Ovary (tissue), 3 donors: ENCODE results near the gene RBBP8.

ENCODE experiments used
- CTCF ChIP-seq, 3 donors: fragments of 450-650 bp in 2 of 3; fragments of 200-600 bp in 1 of 3; IDR thresholded peaks; one replicate each; pipeline versions ENCODE4 v1.5.1 to v1.8.0; 2016 to 2022; ENCODE audit warnings: antibody characterized with exemption in 3 of 3, mild to moderate bottlenecking in 1 of 3
- POLR2A ChIP-seq: fragments of 450-650 bp; IDR thresholded peaks from one replicate; pipeline ENCODE4 v1.6.1; 2017; ENCODE audit warnings: antibody characterized with exemption, mild to moderate bottlenecking, moderate library complexity
- donor health status: DM: no; HTN: no; CAD: no.

DNA sequence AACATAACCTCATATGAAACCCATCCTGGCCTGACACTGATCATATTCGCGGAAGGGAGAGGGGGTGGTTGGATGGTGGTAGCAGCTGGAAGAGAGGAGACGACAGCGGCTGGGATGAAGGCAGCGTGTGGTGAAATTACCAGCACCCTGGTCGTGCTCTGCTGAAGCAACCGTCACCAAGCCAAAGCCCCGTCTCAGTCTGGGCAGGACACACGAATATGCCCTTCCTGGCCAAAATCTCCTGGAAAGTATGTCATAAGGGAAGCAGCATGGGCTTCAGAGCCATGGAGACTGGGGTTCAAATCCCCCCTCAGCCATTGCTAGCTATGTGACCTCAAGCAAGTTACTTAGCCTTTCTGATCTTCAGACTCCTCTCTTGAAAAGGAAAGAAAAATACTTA is 139.0 kb downstream of the RBBP8 start:
- TF ChIP-seq CTCF (IDR thresholded peaks at IDR 0.05) (no peak), POLR2A (no peak)
